Adrenal gland (tissue), 12 donors: ENCODE measurements around the gene FOXP4. TPM values are rescaled to one million over a fixed set of nuclear protein-coding genes. Genes with fewer than 3 reads are reported as not detected.
A peak's percentile ranks its signal among the peaks of the same experiment; 100 is the strongest.

Experiments
- DNase-seq, 7 donors: peaks; one replicate each; pipeline ENCODE4 v3.0.0-alpha.2; 2019 to 2020
- H3K27ac ChIP-seq, 5 donors: fragments of 200-600 bp; sonication (generic) in 4 of 5; 1 replicate in 3 of 5; 2 replicates in 2 of 5; pipeline versions ENCODE4 v1.5.1 to v1.8.0; 2016 to 2020; ENCODE audit warnings: mild to moderate bottlenecking in 1 of 5
- H3K27me3 ChIP-seq: fragments of 200-600 bp; 2 replicates; pipeline ENCODE4 v1.8.0; 2021
- H3K36me3 ChIP-seq, 2 donors: fragments of 200-600 bp; replicated peaks in 1 of 2; 1 replicate in 1 of 2; 2 replicates in 1 of 2; pipeline versions ENCODE4 v1.5.1 to v1.8.0; 2018 to 2022
- H3K4me1 ChIP-seq, 2 donors: fragments of 200-600 bp; replicated peaks in 1 of 2; 1 replicate in 1 of 2; 2 replicates in 1 of 2; pipeline versions ENCODE4 v1.5.1 to v1.8.0; 2018 to 2021
- H3K4me3 ChIP-seq, 4 donors: fragments of 200-600 bp; sonication (generic) in 3 of 4; one replicate each; pipeline ENCODE4 v1.5.1; 2016 to 2018
- H3K9me3 ChIP-seq, 3 donors: fragments of 200-600 bp; sonication (generic) in 1 of 3; replicated peaks in 1 of 3; 1 replicate in 2 of 3; 2 replicates in 1 of 3; pipeline versions ENCODE4 v1.5.1 to v1.8.0; 2016 to 2021
- POLR2A ChIP-seq, 2 donors: fragments of 450-650 bp; IDR thresholded peaks; one replicate each; pipeline ENCODE4 v1.6.1; 2017; ENCODE audit warnings: antibody characterized with exemption in 2 of 2, mild to moderate bottlenecking in 2 of 2, moderate library complexity in 1 of 2
- WGBS, 4 donors: extraction: QIAGEN DNeasy Blood & Tissue Kit in 2 of 4; methylation state at CpG; one replicate each; pipeline versions ENCODE4 v1.1.5 to v1.1.7; 2013 to 2017; 5-methylcytosine and 5-hydroxymethylcytosine counted together
- intact Hi-C, 2 donors: fragments of 100-400 bp; cut with DNase I; formaldehyde crosslinking; loops; one replicate each; pipeline versions ENCODE4 v1.14.1 to v1.15.0; 2022 to 2023
- polyA plus RNA-seq, 3 donors: library from polyadenylated mRNA; stranded (reverse); fragments of 200-250 nt in 2 of 3; fragments of 350-450 nt in 1 of 3; fragmentation: Illumina TruSeq in 1 of 3; extraction: RNeasy Lipid Tissue Mini Kit (QIAGEN cat#74804) in 1 of 3; gene quantifications; one replicate each; pipeline ENCODE4 v1.2.3, GENCODE V29; 2013 to 2014
- total RNA-seq, 9 donors: library from RNA; depleted of rRNA in 4 of 9; stranded (reverse); fragments of >200 nt in 4 of 9; fragments of 120-200 nt in 1 of 9; fragmentation: NEBNext Ultra II Directional in 1 of 9; extraction: Animal tissue kit (Norgen Biotek cat#: 25700) in 1 of 9; gene quantifications; one replicate each; pipeline versions ENCODE4 v1.1.0 to v1.2.4, GENCODE V29; 2013 to 2023
- TF ChIP-seq, protein P1 (sequence below), 6 experiments: fragments of 450-650 bp in 4 of 6; fragments of 200-600 bp in 2 of 6; sonication (generic) in 1 of 6; IDR thresholded peaks; 1 replicate in 5 of 6; 2 replicates in 1 of 6; pipeline versions ENCODE4 v1.5.1 to v1.8.0; 2016 to 2021; ENCODE audit warnings: antibody characterized with exemption in 6 of 6, mild to moderate bottlenecking in 2 of 6, moderate library complexity in 1 of 6
- donor health status: healthy with polysubstance abuse.
- donor health status: Bipolar disorder and iron deficiency.
- donor health status: DM: yes; HTN: yes; CAD: no.
- donor health status: DM: no; HTN: no; CAD: no.
- donor health status: DM: no; HTN: no; CAD: no.
- donor health status: DM: yes; HTN: yes; CAD: no.

FOXP4 gene
- total and polyA plus RNA-seq, 12 donors: 1.6 to 18.2 (median 11.3) TPM

DNA sequence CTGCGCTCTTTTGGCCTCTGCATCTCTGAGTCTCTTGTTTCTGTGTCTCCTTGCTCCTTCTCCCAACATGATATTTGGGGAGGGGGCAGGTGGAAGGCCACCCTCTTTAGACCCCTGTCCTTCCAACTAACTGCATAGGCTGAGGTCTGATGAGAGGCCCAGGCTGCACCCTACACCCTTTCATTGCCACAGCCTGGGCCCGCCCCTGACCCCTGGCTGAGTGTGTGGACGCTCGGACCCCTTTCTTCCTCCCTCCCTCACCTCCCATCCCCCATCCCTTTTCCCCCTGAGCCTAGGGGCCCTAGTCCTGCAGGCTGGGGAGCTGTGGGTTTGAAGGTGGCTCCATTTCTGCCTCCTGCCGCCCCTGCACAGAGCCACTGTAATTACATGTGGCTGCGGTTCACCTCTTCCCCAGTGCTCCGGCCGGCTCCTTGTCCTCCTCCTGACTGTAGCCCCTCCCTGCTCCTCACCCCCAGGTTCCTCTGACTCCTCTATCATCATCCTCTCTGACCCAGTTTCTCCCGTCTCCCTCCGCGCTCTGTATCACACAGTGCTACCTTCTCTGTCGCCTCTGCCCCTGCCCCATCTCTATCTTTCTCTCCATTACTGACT lies 98.9 kb downstream of the FOXP4 start:
- TF ChIP-seq, protein P1, sequence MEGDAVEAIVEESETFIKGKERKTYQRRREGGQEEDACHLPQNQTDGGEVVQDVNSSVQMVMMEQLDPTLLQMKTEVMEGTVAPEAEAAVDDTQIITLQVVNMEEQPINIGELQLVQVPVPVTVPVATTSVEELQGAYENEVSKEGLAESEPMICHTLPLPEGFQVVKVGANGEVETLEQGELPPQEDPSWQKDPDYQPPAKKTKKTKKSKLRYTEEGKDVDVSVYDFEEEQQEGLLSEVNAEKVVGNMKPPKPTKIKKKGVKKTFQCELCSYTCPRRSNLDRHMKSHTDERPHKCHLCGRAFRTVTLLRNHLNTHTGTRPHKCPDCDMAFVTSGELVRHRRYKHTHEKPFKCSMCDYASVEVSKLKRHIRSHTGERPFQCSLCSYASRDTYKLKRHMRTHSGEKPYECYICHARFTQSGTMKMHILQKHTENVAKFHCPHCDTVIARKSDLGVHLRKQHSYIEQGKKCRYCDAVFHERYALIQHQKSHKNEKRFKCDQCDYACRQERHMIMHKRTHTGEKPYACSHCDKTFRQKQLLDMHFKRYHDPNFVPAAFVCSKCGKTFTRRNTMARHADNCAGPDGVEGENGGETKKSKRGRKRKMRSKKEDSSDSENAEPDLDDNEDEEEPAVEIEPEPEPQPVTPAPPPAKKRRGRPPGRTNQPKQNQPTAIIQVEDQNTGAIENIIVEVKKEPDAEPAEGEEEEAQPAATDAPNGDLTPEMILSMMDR (IDR thresholded peaks at IDR 0.05): no peak
- TF ChIP-seq POLR2A (IDR thresholded peaks at IDR 0.05): no peak
- WGBS, 4 donors: 78 to 89% (median 85%) methylated on average over 12 of the region's 12 CpGs
- DNase-seq: no peak
- H3K4me3 ChIP-seq: no peak overlapping the region
- H3K9me3 ChIP-seq: no peaks in the 10 kb centered on the region
- intact Hi-C loops: no loop called here
- no peaks in the 10 kb centered on the region for H3K36me3 ChIP-seq
- H3K27ac ChIP-seq: no peak overlapping the region
- H3K4me1 ChIP-seq: no peaks in the 10 kb centered on the region
- no peaks in the 10 kb centered on the region for H3K27me3 ChIP-seq

DNA sequence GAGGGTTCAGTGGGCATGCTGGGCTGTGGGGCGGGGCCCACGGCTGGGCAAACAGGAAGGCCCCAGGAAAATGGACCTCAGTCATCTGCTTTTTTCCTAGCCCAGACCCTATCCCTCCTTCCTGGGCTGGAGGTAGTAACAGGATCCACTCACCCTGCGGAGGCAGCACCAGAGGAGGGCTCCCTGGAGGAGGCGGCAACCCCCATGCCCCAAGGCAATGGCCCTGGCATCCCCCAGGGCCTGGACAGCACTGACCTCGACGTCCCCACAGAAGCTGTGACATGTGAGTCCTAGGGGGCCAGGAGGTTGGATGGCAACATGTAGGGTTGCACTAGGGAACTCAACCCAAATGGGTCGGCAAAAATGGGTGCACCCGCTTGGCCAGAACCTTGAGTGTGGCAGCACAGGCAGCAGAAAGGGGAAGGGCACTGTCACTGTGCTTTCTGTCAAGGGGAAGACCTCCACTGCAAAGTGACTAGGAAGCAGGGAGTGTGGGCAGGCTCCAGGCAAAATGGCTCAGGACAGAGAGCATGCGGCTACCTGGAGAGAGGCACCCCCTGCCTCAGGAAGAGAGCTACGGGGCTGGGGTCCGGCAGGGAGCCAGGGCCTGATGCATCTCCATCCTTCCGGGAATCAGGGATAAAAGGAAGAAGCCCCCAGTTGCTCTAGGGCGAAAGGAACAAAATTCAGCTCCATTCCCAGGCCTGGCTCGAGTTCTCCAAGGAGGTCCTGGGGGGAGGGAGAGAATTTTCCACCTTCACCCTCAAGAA lies 100.0 kb downstream of the FOXP4 start:
- 77 to 84% (median 81%) methylated on average over 9 to 14 of the region's 14 CpGs for WGBS, 4 donors
- intact Hi-C loops: no loop called here
- Histone ChIP-seq H3K27me3 (no peaks in the 10 kb centered on the region), H3K9me3 (no peaks in the 10 kb centered on the region), H3K4me1 (no peaks in the 10 kb centered on the region), H3K36me3 (peaks cover 0 to 3% of the 10 kb centered on the region in 2 donors), H3K27ac (no peak overlapping the region), H3K4me3 (no peak overlapping the region)
- TF ChIP-seq, protein P1 (IDR thresholded peaks at IDR 0.05): no peak
- no peak for TF ChIP-seq POLR2A (IDR thresholded peaks at IDR 0.05)
- no peak for DNase-seq

DNA sequence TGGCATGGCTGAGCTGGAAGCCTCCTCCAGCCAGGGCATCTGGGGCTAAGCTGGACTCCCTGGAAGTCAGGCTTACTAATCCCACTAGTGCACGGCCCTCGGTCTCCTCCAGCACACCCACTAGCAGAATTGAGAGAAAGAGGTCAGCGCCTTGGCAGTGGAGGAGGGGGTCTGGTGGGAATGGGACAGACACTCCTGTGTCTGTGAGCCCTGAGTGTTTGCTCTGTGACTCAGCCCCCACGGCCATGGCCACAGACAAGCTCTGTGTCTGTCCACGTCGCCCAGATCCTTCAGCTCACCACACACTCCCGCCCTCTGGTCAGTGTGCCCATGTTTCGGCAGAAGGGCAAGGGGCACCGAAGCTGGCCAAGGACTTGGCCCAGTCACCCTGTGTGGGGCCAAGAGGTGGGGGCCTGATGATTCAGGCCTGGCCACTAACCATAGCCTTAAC lies 100.9 kb downstream of the FOXP4 start:
- Histone ChIP-seq H3K36me3 (peaks cover 0 to 3% of the 10 kb centered on the region in 2 donors), H3K4me1 (no peaks in the 10 kb centered on the region), H3K27ac (no peak overlapping the region), H3K27me3 (no peaks in the 10 kb centered on the region), H3K9me3 (no peaks in the 10 kb centered on the region), H3K4me3 (no peak overlapping the region)
- intact Hi-C loops: no loop called here
- DNase-seq: peak in 4 of 7 donors; percentile 19 to 61 (median 28)
- TF ChIP-seq POLR2A (IDR thresholded peaks at IDR 0.05): no peak
- TF ChIP-seq, protein P1 (IDR thresholded peaks at IDR 0.05): no peak
- 32 to 61% (median 52%) methylated on average over 5 to 9 of the region's 9 CpGs for WGBS, 4 donors

DNA sequence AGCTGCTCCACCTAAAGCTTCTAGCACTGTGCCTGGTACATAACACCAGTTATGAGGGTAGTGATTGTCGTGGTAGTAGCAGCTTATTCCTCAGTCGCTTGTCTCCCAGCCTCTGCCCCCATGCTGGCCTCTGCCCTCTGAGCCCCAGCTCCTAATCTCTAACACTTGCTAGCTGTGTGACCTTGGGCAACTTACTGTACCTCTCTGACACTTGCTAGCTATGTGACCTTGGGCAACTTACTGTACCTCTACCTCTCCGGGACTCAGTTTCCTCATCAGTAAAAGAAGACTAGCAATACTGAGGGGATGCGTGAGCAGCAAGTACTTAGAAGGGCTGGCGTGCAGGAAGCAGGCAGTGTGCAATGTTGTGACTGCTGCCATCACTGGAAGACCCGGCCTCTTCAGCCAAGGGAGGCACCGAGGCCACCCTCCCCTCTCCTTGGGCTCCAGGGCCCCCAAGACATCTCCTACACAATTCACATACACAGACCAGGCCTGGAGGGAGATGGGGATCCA lies 101.9 kb downstream of the FOXP4 start:
- no peak for DNase-seq
- H3K27ac ChIP-seq: no peak overlapping the region
- H3K4me3 ChIP-seq: no peak overlapping the region
- no peaks in the 10 kb centered on the region for H3K4me1 ChIP-seq
- intact Hi-C loops: no loop called here
- no peaks in the 10 kb centered on the region for H3K9me3 ChIP-seq
- 63 to 72% (median 67%) methylated on average over 7 of the region's 7 CpGs for WGBS, 4 donors
- no peak for TF ChIP-seq POLR2A (IDR thresholded peaks at IDR 0.05)
- TF ChIP-seq, protein P1 (IDR thresholded peaks at IDR 0.05): no peak
- peaks cover 0 to 3% of the 10 kb centered on the region in 2 donors for H3K36me3 ChIP-seq
- H3K27me3 ChIP-seq: no peaks in the 10 kb centered on the region
